Omental fat pad (tissue), 4 donors: Measurements from ENCODE around the gene AFDN. TPM values are rescaled to one million over a fixed set of nuclear protein-coding genes. Genes with fewer than 3 reads are reported as not detected.
A peak's percentile ranks its signal among the peaks of the same experiment; 100 is the strongest.

Experiments
- ATAC-seq: fragments of 150-250 bp; one replicate; pipeline ENCODE4 v1.9.1; 2016; ENCODE audit warnings: mild to moderate bottlenecking, moderate library complexity; ENCODE audit not compliant: low FRiP score
- DNase-seq: peaks from one replicate; pipeline ENCODE4 v3.0.0-alpha.2; 2019; ENCODE audit warnings: low spot score
- total RNA-seq, 4 donors: library from RNA; depleted of rRNA; stranded (reverse); fragments of >200 nt; gene quantifications; one replicate each; pipeline ENCODE4 v1.1.0, GENCODE V29; 2016
- TF ChIP-seq, protein P1 (sequence below), 3 donors: fragments of 450-650 bp; IDR thresholded peaks; one replicate each; pipeline ENCODE4 v1.5.1; 2016 to 2017; ENCODE audit warnings: antibody characterized with exemption in 3 of 3, mild to moderate bottlenecking in 3 of 3, moderate library complexity in 2 of 3

The AFDN gene
- total RNA-seq, 4 donors from 2014 or later: 114 to 166 (median 125) TPM

DNA sequence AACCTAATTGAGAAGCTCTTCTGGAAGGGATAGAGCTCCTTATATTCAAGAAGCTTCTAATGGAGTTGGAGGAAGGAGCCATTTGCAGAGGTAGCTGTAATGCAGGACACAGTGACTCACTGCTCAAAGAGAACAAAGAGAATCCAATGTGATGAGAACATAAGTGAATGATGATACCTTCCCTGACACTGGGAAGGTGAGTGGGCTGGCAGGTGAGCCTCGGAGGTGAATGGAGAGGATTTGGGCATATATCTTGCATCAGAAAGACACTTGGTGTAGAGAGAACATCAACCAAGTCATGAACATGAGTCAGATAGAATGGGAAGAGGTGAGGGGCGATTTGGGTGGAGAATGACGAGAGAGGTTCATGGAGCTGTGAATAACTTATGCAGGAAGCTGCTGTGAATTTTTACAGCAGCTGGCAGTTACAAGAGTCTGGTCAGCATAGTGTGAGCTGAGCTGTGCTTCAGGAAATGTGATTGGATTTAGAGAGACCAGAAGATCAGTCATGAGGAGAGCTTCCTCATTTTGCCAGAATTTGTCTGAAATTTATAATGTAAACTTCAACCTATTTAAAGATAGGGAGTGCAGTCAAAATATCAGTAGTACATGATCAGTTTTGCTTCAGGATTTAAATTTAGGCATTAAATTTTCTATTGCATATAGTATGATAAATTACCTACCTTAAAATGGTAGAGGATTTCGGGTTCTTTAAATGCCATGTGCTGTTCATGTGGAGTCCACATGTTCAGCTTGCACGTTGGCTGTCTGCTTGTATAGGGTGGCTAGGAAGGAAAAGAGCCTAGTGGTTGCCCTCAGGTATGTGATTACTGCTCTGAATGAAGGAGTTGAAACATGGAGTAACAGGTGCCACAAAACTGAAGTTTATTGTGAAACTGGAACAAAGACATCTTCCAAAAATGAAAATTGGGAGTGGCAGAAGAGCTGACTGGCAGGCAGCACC is 111.5 kb downstream of the AFDN start:
- no peak for DNase-seq
- TF ChIP-seq, protein P1, sequence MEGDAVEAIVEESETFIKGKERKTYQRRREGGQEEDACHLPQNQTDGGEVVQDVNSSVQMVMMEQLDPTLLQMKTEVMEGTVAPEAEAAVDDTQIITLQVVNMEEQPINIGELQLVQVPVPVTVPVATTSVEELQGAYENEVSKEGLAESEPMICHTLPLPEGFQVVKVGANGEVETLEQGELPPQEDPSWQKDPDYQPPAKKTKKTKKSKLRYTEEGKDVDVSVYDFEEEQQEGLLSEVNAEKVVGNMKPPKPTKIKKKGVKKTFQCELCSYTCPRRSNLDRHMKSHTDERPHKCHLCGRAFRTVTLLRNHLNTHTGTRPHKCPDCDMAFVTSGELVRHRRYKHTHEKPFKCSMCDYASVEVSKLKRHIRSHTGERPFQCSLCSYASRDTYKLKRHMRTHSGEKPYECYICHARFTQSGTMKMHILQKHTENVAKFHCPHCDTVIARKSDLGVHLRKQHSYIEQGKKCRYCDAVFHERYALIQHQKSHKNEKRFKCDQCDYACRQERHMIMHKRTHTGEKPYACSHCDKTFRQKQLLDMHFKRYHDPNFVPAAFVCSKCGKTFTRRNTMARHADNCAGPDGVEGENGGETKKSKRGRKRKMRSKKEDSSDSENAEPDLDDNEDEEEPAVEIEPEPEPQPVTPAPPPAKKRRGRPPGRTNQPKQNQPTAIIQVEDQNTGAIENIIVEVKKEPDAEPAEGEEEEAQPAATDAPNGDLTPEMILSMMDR (IDR thresholded peaks at IDR 0.05): no peak
- peak; percentile 44 for ATAC-seq

DNA sequence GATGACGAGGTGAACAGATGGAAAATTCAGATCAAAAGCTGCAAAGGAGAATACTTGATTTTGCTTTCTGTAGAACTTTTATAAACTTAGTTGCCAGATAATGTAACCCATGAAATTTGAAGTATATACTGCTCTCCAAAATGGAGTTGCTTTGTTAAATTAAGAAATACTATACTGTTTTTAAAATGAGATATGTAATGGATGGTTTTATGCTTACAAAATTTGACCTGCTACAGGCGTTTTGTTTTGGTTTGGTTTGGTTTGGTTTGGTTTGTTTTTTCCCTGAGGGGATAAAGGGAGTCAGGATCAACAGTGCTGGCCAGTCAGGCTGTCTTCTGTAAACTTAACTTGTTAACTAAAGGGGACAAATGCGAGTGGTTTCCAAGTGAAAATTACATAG is 115.1 kb downstream of the AFDN start:
- TF ChIP-seq, protein P1 (IDR thresholded peaks at IDR 0.05): no peak
- no peak for ATAC-seq
- no peak for DNase-seq

DNA sequence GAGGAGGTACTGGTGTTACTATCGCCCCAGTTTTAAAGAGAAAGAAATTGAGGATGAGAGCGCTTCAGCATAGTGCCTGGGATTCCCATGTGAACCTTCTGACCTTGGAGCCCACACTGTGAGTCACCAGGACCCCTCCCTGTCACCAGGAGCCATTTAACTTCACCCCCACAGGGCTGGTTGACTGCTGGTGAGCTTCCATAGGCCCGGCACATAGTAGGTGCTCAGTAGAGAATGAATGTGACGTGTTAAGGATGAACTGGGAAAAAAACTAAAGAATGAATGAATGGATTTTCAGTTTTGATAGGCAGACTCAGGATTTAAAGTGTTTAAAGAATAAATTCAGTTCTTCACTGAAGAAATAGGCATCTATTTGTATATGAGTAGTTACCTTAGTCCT is 117.4 kb downstream of the AFDN start:
- no peak for ATAC-seq
- no peak for DNase-seq
- TF ChIP-seq, protein P1 (IDR thresholded peaks at IDR 0.05): no peak

DNA sequence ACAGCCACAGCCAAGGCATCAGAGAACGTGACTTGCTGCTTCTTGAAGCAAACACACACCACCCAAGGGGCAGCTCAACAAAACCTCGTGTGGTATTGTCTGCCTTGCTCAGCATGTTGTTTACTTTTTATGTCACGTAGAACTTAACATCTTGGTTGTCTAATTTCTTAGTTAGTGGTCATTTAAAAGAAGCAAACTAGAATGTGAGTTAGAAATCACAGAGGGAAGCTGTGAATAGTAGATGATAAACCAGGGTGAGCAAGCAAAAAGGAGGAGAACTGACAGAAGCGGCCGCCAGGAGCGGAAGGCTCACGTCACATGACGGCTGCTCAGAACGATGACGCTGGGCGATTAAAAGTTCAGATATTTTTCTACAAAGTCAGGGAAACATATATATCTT is 119.3 kb downstream of the AFDN start:
- TF ChIP-seq, protein P1 (IDR thresholded peaks at IDR 0.05): no peak
- ATAC-seq: no peak
- no peak for DNase-seq

DNA sequence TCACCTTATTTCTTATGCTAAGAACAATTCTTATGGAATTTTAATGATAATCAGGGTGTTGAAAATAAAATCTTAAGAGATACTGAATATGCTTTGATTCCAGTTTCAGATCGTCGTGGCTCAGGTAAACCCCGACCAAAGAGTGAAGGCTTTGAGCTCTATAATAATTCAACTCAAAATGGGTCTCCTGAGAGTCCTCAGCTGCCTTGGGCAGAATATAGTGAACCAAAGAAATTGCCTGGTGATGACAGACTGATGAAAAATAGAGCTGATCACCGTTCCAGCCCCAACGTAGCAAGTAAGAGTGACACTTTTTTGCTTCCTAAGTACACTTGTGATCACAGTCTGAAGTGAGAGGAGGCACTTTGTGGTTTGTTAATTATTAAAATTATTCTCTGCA is 119.9 kb downstream of the AFDN start:
- DNase-seq (no peak), ATAC-seq (no peak)
- TF ChIP-seq, protein P1 (IDR thresholded peaks at IDR 0.05): no peak

DNA sequence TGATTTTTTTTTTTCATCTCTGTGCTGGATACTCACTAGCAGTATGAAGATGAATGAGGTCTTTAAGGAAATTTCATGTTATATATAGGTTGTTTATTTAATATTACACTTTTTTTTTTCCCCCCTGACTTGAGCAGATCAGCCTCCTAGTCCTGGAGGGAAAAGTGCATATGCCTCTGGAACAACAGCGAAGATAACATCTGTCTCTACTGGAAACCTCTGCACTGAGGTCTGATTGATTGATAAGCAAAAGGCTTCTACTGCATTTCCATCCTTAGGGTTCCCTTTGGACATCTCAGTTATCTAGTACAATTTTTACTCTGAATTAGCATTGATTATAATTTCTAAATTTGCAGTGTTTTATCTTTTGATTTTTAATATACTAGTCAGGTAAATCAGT is 121.0 kb downstream of the AFDN start:
- ATAC-seq (no peak), DNase-seq (no peak)
- TF ChIP-seq, protein P1 (IDR thresholded peaks at IDR 0.05): no peak

DNA sequence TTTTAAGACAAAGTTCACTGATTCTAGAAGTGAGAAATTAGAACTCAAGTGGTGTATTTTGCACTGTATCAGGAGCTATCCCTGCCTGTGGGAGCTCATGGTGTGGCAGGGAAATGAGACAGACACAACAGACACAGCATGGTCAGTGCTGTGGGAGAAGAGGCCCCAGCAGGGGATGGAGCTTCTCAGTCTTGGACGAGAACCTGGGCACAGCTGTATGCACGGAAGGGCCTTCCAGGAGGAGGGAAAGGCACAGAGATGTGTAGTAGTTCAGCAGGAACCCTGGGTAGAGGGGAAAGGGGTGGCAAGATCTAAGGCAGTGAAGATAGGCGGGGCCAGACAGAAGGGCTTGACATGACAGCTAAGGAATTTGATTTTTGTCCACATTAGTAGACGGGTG is 122.0 kb downstream of the AFDN start:
- DNase-seq: no peak
- TF ChIP-seq, protein P1 (IDR thresholded peaks at IDR 0.05): no peak
- no peak for ATAC-seq
